Ishikawa (cell line): ENCODE data around the gene SH3PXD2A.

Experiments
- CEBPB ChIP-seq: IDR thresholded peaks from 2 replicates; pipeline ENCODE4 v1.6.1; 2012
- CREB1 ChIP-seq: IDR thresholded peaks from 2 replicates; pipeline ENCODE4 v1.6.1; 2012; ENCODE audit warnings: low read depth
- EGR1 ChIP-seq: IDR thresholded peaks from 2 replicates; pipeline ENCODE4 v1.6.1; 2012
- EP300 ChIP-seq: IDR thresholded peaks from 2 replicates; pipeline ENCODE4 v1.6.1; 2012; ENCODE audit warnings: borderline replicate concordance
- FOXM1 ChIP-seq: IDR thresholded peaks from 2 replicates; pipeline ENCODE4 v1.6.1; 2012; ENCODE audit warnings: low read depth, borderline replicate concordance
- NFIC ChIP-seq: IDR thresholded peaks from 2 replicates; pipeline ENCODE4 v1.6.1; 2012
- RAD21 ChIP-seq: IDR thresholded peaks from 2 replicates; pipeline ENCODE4 v1.6.1; 2012; ENCODE audit warnings: low read depth
- REST ChIP-seq: IDR thresholded peaks from 2 replicates; pipeline ENCODE4 v1.6.1; 2012; ENCODE audit warnings: low read depth, mild to moderate bottlenecking
- TAF1 ChIP-seq: IDR thresholded peaks from 2 replicates; pipeline ENCODE4 v1.6.1; 2012; ENCODE audit warnings: low read depth, mild to moderate bottlenecking
- TCF12 ChIP-seq: IDR thresholded peaks from 2 replicates; pipeline ENCODE4 v1.6.1; 2012; ENCODE audit warnings: low read depth
- TEAD4 ChIP-seq: IDR thresholded peaks from 2 replicates; pipeline ENCODE4 v1.6.1; 2012
- YY1 ChIP-seq: IDR thresholded peaks from 2 replicates; pipeline ENCODE4 v1.6.1; 2012; ENCODE audit warnings: low read depth
- ZBTB7A ChIP-seq: IDR thresholded peaks from 2 replicates; pipeline ENCODE4 v1.6.1; 2012; ENCODE audit warnings: low read depth
- TF ChIP-seq, protein P1 (sequence below): IDR thresholded peaks from 2 replicates; pipeline ENCODE4 v1.6.1; 2012
- TF ChIP-seq, protein P2 (sequence below): IDR thresholded peaks from 2 replicates; pipeline ENCODE4 v1.6.1; 2012

Gene SH3PXD2A

GRCh38 chr10:103621783-103622125, 233.6 kb downstream of the SH3PXD2A start:
- TF ChIP-seq TEAD4 = no peak
- no peak for TF ChIP-seq CREB1
- no peak for TF ChIP-seq FOXM1
- no peak for TF ChIP-seq YY1
- TF ChIP-seq TAF1 = no peak

DNA sequence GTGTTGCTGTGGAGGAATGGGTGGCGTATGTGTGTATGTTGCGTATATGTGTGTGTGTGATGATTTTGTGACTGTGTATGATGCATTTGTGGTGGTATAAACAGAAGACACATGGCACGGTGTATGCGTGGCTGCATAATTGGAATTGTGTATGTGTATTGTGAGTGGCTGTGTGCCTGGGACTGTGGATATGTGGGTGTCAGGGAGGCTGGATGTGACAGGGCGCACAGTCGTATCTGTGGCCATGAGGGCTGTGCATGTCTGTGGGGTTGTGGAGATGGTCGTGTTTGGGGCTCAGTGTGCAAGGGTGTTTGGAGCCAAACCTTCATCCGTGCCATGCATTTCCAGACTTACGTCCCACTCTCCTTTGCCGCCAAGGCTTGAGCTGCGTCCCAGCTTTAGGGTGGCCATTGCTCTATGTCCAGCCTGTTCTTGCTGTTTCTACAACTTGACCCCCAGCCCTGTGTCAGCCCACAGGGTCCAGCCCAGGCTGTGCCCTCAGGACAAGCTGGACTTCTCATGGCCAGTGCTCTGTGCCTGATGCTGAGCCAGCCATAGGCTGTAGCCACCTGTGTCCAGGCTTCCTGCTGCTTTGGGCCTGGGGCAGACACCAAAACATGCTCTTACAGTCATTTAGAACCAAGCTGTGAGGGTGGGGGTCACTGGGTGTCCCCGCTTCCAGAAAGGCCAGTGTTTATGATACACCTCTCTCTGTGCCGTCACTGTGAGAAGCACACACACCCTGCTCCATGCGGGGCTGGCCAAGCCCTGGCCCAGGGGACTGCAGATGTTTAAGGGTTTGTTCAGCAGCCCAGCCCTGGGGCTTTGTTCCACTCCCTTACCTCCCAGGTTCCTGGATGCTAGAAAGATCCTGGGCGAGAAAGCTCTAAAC, 234.2 kb downstream of the SH3PXD2A start:
- TF ChIP-seq CEBPB (no peak), NFIC (no peak), TAF1 (no peak), EGR1 (no peak), TCF12 (no peak), REST (no peak), TEAD4 (no peak), EP300 (no peak)
- TF ChIP-seq, protein P1, sequence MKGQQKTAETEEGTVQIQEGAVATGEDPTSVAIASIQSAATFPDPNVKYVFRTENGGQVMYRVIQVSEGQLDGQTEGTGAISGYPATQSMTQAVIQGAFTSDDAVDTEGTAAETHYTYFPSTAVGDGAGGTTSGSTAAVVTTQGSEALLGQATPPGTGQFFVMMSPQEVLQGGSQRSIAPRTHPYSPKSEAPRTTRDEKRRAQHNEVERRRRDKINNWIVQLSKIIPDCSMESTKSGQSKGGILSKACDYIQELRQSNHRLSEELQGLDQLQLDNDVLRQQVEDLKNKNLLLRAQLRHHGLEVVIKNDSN = no peak

- no peak for TF ChIP-seq YY1
- TF ChIP-seq EP300 = no peak
- no peak for TF ChIP-seq FOXM1
- TF ChIP-seq REST = no peak
- TF ChIP-seq TEAD4 = no peak
- TF ChIP-seq NFIC = no peak
- TF ChIP-seq, protein P2, sequence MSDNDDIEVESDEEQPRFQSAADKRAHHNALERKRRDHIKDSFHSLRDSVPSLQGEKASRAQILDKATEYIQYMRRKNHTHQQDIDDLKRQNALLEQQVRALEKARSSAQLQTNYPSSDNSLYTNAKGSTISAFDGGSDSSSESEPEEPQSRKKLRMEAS = no peak
- TF ChIP-seq ZBTB7A = no peak
- no peak for TF ChIP-seq TCF12
- no peak for TF ChIP-seq EGR1
- TF ChIP-seq CREB1 = no peak
- TF ChIP-seq, protein P1 = no peak
- TF ChIP-seq RAD21 = no peak
- no peak for TF ChIP-seq TAF1
- no peak for TF ChIP-seq CEBPB
These were observed 235.0 kb downstream of the SH3PXD2A start for GRCh38 chr10:103620352-103620740.

GRCh38 chr10:103619424-103620351, 235.7 kb downstream of the SH3PXD2A start:
- TF ChIP-seq EP300 (no peak), TAF1 (no peak), TCF12 (no peak), REST (no peak), YY1 (no peak), NFIC (no peak), ZBTB7A (no peak), RAD21 (no peak), TEAD4 (no peak), FOXM1 (no peak), CEBPB (no peak), EGR1 (no peak), CREB1 (no peak)
- TF ChIP-seq, protein P1 = no peak
- TF ChIP-seq, protein P2 = no peak
